ENCODE data around the gene TAS2R7. TPM values are rescaled to one million over a fixed set of nuclear protein-coding genes. Genes with fewer than 3 reads are reported as not detected.
A peak's percentile ranks its signal among the peaks of the same experiment; 100 is the strongest.

Gene TAS2R7
- total RNA-seq = 0.32 TPM in 1 of 2 replicates, not detected in the other

DNA sequence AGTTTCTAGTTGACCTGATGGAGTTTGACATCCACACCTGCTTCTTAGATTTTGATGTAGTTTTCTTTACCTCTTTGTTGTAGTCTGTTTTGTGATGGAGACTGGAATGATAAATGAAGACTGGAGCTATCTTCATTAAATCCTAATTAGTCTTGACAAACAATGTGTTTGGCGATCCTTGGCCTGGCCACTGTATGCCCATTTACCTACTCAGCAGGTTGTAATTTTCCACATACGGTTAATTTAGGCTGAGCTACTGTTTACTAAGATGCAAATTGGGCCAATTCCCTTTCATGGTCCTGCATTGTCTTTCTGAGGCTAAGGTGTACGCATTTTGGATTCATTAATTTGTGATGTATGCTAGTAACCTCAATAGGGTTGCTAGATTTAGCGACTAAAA, at the start of gene TAS2R7:
TSS of gene TAS2R7 (minus strand) at position 41 of the 400 bp plus-strand sequence. CDS start 57 bp downstream, outside the sequence.
- no peak for DNase-seq (ENCODE audit: low read depth)
- TF ChIP-seq CTCF (IDR thresholded peaks at IDR 0.05; ENCODE audit: insufficient read depth, low read depth, low read length) = no peak
- H3K4me3 ChIP-seq (ENCODE audit: low read depth, low read length) = no peak within 1 kb of the TSS

GRCh38 chr12:10851243-10851858, 48.9 kb upstream of the TAS2R7 start:
- peak; percentile 7 for DNase-seq (ENCODE audit: low read depth)
- no peak overlapping the region for H3K4me3 ChIP-seq (ENCODE audit: low read depth, low read length)
- TF ChIP-seq CTCF (IDR thresholded peaks at IDR 0.05; ENCODE audit: insufficient read depth, low read depth, low read length) = no peak

- DNase-seq (ENCODE audit: low read depth) = no peak
- H3K4me3 ChIP-seq (ENCODE audit: low read depth, low read length) = no peak within 1 kb of the TSS
- TF ChIP-seq CTCF (IDR thresholded peaks at IDR 0.05; ENCODE audit: insufficient read depth, low read depth, low read length) = no peak
Measured at GRCh38 chr12:10849425-10849878, 47.0 kb upstream of the TAS2R7 start, which contains the start of gene PRR4. TSS of gene PRR4 (minus strand) at chr12:10849475. CDS start at chr12:10849437, 38 bp downstream.

DNA sequence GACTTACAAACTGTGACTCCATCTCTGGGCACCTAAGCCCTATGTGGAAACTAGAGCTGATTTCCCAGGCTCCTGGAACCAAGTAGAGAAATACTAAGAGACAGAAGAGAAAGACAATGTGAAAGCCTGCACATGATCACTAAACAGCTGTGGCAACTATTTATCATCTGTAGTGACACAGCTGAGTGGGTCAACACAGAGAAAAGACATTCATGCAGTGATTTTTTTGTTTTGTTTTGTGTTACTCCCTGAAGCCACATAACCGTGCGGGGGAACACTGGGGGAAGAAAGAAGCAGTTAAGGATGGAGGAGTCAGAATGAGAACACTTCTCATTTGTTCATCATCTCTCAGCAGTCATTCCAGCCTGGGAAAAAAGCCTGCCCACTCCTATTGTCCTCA, 45.3 kb upstream of the TAS2R7 start:
- H3K4me3 ChIP-seq (ENCODE audit: low read depth, low read length) = no peak overlapping the region
- no peak for TF ChIP-seq CTCF (IDR thresholded peaks at IDR 0.05; ENCODE audit: insufficient read depth, low read depth, low read length)
- no peak for DNase-seq (ENCODE audit: low read depth)

DNA sequence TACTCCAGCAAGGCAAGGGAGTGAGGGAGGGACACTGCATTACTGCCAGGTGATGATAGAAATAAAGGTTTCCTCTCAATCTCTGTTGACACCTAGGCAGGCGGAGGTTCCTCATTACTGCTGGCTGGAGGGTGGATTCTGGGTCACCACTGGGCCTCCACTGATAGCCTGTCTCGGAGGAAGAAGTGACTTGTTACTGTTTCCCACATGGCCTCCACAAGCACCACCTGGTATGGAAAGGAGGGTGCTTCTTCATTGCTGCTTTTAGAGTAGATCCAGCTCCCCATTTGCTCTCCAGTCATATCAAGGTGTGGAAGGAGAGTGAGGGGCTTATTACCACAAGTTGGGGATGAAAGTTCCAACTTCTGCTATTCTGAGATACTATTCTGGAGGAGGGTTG, 40.4 kb upstream of the TAS2R7 start:
- no peak overlapping the region for H3K4me3 ChIP-seq (ENCODE audit: low read depth, low read length)
- TF ChIP-seq CTCF (IDR thresholded peaks at IDR 0.05; ENCODE audit: insufficient read depth, low read depth, low read length) = no peak
- DNase-seq (ENCODE audit: low read depth) = no peak

DNA sequence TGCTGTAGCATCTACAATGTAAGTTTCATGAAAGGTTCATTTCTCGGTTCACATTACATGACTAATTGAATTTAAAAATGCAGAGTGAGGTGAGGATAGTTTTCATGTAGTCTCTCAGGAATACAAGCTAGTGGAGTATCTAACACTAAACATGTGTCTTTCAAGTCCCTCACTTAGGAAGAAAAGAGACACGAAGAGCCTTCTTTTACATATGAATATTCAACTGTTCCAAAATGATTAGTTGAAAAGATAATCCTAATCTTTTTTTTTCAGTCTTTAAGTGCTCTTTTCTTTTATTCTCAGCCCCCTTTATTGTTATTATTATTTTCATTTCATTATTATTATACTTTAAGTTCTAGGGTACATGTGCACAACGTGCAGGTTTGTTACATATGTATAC, 36.0 kb upstream of the TAS2R7 start:
- DNase-seq (ENCODE audit: low read depth) = no peak
- TF ChIP-seq CTCF (IDR thresholded peaks at IDR 0.05; ENCODE audit: insufficient read depth, low read depth, low read length) = no peak
- H3K4me3 ChIP-seq (ENCODE audit: low read depth, low read length) = no peak overlapping the region

DNA sequence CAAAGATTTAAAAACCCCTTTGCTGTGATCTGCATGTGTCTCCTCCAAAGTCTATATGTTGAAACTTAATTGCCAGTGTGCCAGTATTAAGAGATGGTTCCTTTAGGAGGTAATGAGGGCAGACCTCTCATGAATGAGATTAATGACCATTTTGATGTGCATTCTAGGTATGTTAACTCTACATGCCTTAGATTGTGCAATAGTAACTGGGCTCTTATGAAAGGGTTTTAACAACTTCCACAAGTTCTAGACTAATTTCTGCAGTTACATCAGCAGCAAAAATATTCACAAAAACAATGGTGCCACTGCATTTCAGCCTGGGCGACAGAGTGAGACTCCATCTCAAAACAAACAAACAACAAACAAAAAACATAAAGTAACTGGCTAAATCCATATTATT, 27.6 kb upstream of the TAS2R7 start:
- peak; percentile 11 for DNase-seq (ENCODE audit: low read depth)
- TF ChIP-seq CTCF (IDR thresholded peaks at IDR 0.05; ENCODE audit: insufficient read depth, low read depth, low read length) = no peak
- no peak overlapping the region for H3K4me3 ChIP-seq (ENCODE audit: low read depth, low read length)
